Stimulated activated CD4-positive, alpha-beta T cell treated with anti-CD3 and anti-CD28 coated beads, Interleukin-15, amount 100 ng/mL, for 24 hours (primary cell): ENCODE measurements around the gene NFX1.
"Not testable (repeated sequence)": the region's sequence is repeated elsewhere in the genome, so short reads cannot be mapped to it uniquely, and the experiment has no call there.

Experiments used
- DNase-seq: peaks from one replicate; pipeline ENCODE4 v3.0.0-alpha.2; 2020

The NFX1 gene

DNA sequence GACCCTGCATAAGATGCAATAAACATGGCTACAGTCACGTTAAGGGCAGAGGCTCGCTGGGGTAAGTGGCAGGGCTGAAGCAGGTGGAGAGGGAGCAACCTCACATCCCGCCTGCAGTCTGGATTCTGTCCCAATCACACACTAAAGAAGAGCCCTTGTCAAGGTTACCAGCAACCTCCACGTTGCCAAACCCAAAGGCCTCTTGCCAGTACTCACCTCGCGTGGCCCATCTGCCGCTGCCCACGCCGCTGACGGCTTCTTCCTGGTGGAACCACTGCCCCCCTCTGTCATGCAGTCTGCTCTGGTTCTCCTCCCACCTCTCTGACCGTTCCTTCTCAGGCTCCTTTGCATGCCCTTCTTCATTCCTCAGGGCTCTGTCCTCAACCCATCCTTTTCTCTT lies 103.3 kb downstream of the NFX1 start:
- no peak for DNase-seq

GRCh38 chr9:33393986-33394385 lies 103.7 kb downstream of the NFX1 start:
- DNase-seq = not testable (repeated sequence)

GRCh38 chr9:33395159-33395879 lies 105.0 kb downstream of the NFX1 start:
- DNase-seq = not testable (repeated sequence)

GRCh38 chr9:33397801-33398200 lies 107.5 kb downstream of the NFX1 start:
- DNase-seq = not testable (repeated sequence)

GRCh38 chr9:33399047-33399446 lies 108.7 kb downstream of the NFX1 start:
- not testable (repeated sequence) for DNase-seq

GRCh38 chr9:33401809-33402208 lies 111.5 kb downstream of the NFX1 start:
- not testable (repeated sequence) for DNase-seq

DNA sequence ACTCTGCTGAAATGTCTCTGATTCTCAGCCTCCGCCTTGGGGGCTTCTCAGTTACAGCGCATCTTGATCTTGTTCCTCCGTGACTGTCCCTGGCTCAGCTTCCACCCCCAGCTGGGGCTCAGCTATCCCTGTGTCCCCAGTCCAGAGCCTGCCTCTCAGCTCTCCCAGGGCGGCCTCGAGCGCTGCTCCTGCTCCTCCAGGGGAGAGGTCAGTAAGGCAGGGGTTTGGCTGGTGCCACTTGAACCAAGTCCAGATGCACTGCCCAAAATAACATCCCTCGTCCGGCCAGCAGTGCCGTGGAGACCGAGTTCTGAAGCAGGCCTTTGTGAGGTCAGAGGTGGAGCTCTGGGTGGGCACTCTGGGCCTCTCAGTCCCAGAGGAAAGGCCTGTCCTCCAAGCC lies 112.1 kb downstream of the NFX1 start, which contains the start of gene AQP7:
TSS of gene AQP7 (minus strand) at position 198 of the 400 bp plus-strand sequence. CDS start 1,306 bp downstream, outside the sequence.
- not testable (repeated sequence) for DNase-seq

DNA sequence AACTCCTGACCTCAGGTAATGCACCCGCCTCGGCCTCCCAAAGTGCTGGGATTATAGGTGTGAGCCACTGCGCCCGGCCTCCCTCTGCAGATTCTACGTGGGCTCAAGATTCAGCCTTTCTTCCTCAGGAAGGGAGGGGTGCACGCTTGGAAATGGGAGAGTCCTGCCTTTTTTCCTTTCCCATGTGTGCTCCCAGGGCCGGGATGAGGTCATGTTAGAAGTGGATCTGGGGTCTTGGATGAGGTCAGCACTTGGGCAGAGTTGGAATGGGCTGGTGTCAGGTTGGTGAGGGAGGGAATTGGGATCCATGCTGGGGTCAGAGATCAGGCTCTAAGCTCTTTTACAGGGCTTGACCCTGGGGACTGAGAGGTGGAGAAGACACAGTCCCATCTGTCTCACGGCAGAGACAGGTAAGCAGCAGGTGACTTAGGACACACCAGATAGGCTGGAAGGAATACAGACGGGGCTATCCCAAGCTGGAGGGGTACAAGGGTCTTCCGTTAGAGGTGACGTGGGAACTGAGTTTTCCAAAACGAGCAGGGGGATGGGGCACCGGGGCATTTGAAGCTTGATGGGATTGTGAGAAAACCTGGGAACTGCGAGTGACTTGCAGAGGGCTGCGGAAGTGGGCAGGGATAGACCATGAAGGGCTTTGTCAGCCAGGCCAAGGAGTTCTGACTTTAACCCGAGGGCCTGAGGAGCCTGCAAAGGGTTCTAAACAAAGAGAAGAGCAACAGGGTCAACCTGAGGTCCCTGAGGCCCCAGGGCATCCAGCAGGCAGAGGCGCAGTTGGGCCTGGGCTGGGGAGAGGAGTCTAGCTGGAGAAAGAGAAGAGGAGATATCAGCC lies 113.8 kb downstream of the NFX1 start:
- DNase-seq = no peak

GRCh38 chr9:33404788-33405362 lies 114.6 kb downstream of the NFX1 start:
- no peak for DNase-seq

GRCh38 chr9:33407061-33407460 lies 116.7 kb downstream of the NFX1 start:
- no peak for DNase-seq

- no peak for DNase-seq
Measured at GRCh38 chr9:33408087-33408486, 117.8 kb downstream of the NFX1 start.

GRCh38 chr9:33414268-33414667 lies 124.0 kb downstream of the NFX1 start:
- DNase-seq = no peak

DNA sequence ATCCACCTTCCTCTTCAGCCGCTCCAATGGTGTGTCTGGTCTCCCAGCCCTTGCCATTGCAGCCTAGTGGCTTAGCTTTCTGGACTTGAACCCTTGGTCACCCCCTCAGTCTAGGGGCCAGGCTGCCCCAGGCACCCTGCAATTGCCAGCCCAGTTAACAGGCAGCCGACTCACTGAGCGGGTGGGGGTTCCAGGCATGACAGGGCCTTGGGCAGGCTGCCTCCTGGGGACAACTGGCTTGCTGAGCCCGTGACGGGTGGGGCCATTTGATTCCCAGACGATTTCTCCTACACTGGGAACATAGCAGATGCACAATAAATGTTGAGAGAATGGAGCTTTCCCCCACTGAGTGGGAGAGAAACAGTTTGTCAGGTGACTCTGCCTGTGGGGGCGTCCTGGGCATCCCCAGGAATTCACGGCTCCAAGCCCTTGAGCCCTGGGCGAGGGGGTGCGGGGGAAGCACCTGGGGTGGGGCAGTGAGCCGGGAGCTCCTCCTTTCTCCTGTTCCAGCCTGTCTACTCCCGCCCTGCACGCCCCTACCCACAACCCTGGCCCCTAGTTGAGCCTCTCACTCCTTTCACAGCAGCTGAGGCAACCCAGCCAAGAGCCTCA lies 124.7 kb downstream of the NFX1 start:
- no peak for DNase-seq

DNA sequence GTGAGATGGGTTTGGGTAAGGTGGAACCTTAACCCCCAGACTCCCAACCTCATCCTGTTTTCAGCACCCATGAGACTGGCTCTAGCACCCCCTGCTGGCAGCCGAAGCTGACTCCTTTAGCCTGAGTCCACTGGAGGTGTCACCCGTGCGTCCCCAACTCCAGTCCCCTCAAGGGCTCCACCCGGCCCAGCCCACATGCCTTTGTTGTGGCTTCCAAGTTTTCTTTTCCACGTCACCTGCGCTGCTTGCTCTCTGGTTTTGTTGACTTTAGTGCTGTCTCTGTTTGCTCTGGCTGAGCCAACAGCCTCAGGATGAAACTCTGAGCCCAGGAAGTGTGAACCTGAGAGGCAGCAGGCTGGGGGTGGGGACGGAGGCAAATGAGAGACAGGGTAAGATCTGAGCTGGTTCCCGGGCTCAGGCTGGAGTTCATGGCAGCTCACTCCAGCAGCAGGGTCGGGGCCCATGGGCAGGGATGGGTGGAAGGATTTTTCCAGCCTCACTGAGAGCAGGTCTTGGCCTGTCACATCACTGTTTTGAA lies 125.3 kb downstream of the NFX1 start:
- peak; percentile 96 for DNase-seq

GRCh38 chr9:33416996-33417395 lies 126.7 kb downstream of the NFX1 start:
- peak; percentile 20 for DNase-seq

- DNase-seq = no peak
Measured at GRCh38 chr9:33418090-33418489, 127.8 kb downstream of the NFX1 start.

DNA sequence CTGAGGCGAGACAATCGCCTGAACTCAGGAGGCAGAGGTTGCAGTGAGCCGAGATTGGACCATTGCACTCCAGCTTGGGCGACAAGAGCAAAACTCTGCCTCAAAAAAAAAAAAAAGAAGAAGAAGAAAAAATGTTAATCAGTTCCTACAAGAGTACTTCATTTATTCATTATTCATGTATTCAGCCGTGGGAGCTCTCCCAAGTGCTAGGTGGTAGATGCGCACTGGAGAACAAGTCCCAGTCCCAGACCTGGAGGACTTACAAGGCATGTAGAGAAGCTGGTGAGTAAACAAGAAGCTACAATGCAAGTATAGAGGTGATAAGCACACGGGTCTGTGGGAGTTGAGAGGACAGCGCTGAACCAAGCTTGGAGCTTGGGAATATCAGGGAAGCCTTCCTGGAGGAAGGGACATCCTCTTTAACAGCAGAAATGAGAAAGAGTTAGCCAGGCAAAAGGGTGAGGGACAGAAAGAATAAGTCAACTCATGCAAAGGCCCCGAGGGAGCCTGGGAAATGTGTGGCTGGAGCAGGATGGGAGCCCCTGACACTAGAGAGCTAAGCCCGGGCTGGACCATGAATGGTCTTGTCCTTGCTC lies 129.5 kb downstream of the NFX1 start:
- DNase-seq = no peak
